Suprapubic skin (tissue), 4 donors: ENCODE measurements around the gene NOS1AP. TPM values are rescaled to one million over a fixed set of nuclear protein-coding genes. Genes with fewer than 3 reads are reported as not detected.

Source experiments
- DNase-seq, 2 donors: peaks; one replicate each; pipeline ENCODE4 v3.0.0-alpha.2; 2019; ENCODE audit warnings: low spot score in 2 of 2
- H3K27ac ChIP-seq: fragments of 200-600 bp; sonication (generic); one replicate; pipeline ENCODE4 v1.5.1; 2019
- H3K27me3 ChIP-seq: fragments of 200-600 bp; sonication (generic); one replicate; pipeline ENCODE4 v1.5.1; 2019
- H3K36me3 ChIP-seq: fragments of 200-600 bp; sonication (generic); one replicate; pipeline ENCODE4 v1.5.1; 2019
- H3K4me1 ChIP-seq: fragments of 200-600 bp; sonication (generic); one replicate; pipeline ENCODE4 v1.5.1; 2019
- H3K4me3 ChIP-seq: fragments of 200-600 bp; sonication (generic); one replicate; pipeline ENCODE4 v1.5.1; 2019; ENCODE audit warnings: mild to moderate bottlenecking
- H3K9me3 ChIP-seq: fragments of 200-600 bp; sonication (generic); one replicate; pipeline ENCODE4 v1.5.1; 2019
- EP300 ChIP-seq: sonication (generic); formaldehyde crosslinking; IDR thresholded peaks from one replicate; pipeline ENCODE4 v1.6.1; 2017; ENCODE audit warnings: antibody characterized with exemption
- POLR2A ChIP-seq, 2 donors: fragments of 450-650 bp; IDR thresholded peaks; one replicate each; pipeline ENCODE4 v1.6.1; 2017; ENCODE audit warnings: antibody characterized with exemption in 2 of 2, mild to moderate bottlenecking in 2 of 2, moderate library complexity in 2 of 2
- POLR2AphosphoS5 ChIP-seq, 3 donors: sonication (generic); formaldehyde crosslinking; IDR thresholded peaks; one replicate each; pipeline ENCODE4 v1.6.1; 2017; ENCODE audit warnings: antibody characterized with exemption in 3 of 3
- WGBS: methylation state at CpG from one replicate; pipeline ENCODE4 v1.1.5; 2018; 5-methylcytosine and 5-hydroxymethylcytosine counted together
- total RNA-seq, 4 donors: library from RNA; depleted of rRNA; stranded (reverse); fragments of >200 nt; gene quantifications; one replicate each; pipeline ENCODE4 v1.1.0, GENCODE V29; 2016
- TF ChIP-seq, protein P1 (sequence below), 2 donors: fragments of 200-600 bp in 1 of 2; fragments of 450-650 bp in 1 of 2; sonication (generic) in 1 of 2; IDR thresholded peaks; one replicate each; pipeline ENCODE4 v1.5.1; 2016 to 2019; ENCODE audit warnings: antibody characterized with exemption in 2 of 2, mild to moderate bottlenecking in 1 of 2, moderate library complexity in 1 of 2

The NOS1AP gene
- total RNA-seq, 4 donors from 2014 or later = 1.9 to 9.5 (median 3.3) TPM

DNA sequence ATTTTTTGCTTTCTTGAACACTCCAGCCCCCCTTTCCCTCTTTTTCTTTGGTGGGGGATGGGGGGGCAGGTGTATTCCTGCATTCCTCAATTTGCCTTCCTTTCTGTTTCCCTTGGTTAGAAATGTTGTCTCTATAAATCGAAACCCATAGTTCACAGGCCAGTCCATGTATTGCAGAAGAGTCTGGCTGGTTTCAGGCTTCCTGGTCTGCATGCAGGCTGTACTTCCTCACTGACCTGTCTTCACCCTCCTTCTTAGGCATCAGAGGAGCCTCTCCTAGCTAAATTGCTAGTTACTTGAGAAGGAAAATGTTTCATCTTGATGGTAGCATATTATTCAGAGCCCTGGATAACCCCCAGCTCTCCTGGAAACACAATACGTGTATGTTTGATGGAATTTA, 167.1 kb downstream of the NOS1AP start:
- H3K27ac ChIP-seq = no peak overlapping the region

GRCh38 chr1:162240577-162240976, 171.1 kb downstream of the NOS1AP start:
- Histone ChIP-seq H3K4me3 (no peak overlapping the region), H3K27ac (no peak overlapping the region), H3K36me3 (no peaks in the 10 kb centered on the region), H3K27me3 (no peaks in the 10 kb centered on the region), H3K4me1 (peaks cover 6% of the 10 kb centered on the region), H3K9me3 (no peaks in the 10 kb centered on the region)
- WGBS = 55% methylated on average over 4 of the region's 4 CpGs
- no peak for DNase-seq
- TF ChIP-seq EP300 = no peak
- TF ChIP-seq, protein P1, sequence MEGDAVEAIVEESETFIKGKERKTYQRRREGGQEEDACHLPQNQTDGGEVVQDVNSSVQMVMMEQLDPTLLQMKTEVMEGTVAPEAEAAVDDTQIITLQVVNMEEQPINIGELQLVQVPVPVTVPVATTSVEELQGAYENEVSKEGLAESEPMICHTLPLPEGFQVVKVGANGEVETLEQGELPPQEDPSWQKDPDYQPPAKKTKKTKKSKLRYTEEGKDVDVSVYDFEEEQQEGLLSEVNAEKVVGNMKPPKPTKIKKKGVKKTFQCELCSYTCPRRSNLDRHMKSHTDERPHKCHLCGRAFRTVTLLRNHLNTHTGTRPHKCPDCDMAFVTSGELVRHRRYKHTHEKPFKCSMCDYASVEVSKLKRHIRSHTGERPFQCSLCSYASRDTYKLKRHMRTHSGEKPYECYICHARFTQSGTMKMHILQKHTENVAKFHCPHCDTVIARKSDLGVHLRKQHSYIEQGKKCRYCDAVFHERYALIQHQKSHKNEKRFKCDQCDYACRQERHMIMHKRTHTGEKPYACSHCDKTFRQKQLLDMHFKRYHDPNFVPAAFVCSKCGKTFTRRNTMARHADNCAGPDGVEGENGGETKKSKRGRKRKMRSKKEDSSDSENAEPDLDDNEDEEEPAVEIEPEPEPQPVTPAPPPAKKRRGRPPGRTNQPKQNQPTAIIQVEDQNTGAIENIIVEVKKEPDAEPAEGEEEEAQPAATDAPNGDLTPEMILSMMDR (IDR thresholded peaks at IDR 0.05) = no peak

More for the DNA sequence above, 167.1 kb downstream of the NOS1AP start:
- Histone ChIP-seq H3K4me3 (no peak overlapping the region), H3K36me3 (no peaks in the 10 kb centered on the region), H3K27me3 (no peaks in the 10 kb centered on the region), H3K4me1 (peaks cover 6% of the 10 kb centered on the region), H3K9me3 (no peaks in the 10 kb centered on the region)
- TF ChIP-seq POLR2AphosphoS5 (IDR thresholded peaks at IDR 0.05) (no peak), POLR2A (IDR thresholded peaks at IDR 0.05) (no peak), EP300 (no peak)
- TF ChIP-seq, protein P1 (IDR thresholded peaks at IDR 0.05) = no peak
- no peak for DNase-seq
- WGBS = 86% methylated on average over 2 of the region's 2 CpGs

DNA sequence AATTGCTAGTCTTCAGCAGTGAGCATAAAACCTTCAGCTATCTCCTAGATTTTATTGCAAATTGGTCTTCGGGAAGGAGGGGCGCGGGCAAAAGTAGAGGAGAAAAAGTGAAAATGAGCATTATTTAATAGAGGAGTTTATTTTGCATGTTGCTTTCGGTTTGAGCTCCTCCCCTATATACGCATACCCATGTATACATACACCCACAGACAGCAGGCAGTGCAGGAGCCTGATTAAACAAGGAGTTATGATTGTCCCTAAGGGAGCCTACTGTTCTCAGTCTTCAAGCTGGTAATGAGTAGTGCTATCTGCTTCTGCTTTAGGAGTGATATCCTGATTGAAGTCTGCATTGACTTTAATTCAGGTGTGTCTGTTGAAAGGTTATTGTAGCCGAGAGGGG, 173.3 kb downstream of the NOS1AP start:
- Histone ChIP-seq H3K27me3 (no peaks in the 10 kb centered on the region), H3K4me3 (no peak overlapping the region), H3K9me3 (no peaks in the 10 kb centered on the region), H3K4me1 (peaks cover 6% of the 10 kb centered on the region), H3K27ac (no peak overlapping the region), H3K36me3 (no peaks in the 10 kb centered on the region)
- whole genome bisulfite sequencing = 91% methylated on average over 6 of the region's 6 CpGs
- no peak for DNase-seq
- TF ChIP-seq, protein P1 (IDR thresholded peaks at IDR 0.05) = no peak
- no peak for TF ChIP-seq EP300
- no peak for TF ChIP-seq POLR2AphosphoS5 (IDR thresholded peaks at IDR 0.05)
- no peak for TF ChIP-seq POLR2A (IDR thresholded peaks at IDR 0.05)

DNA sequence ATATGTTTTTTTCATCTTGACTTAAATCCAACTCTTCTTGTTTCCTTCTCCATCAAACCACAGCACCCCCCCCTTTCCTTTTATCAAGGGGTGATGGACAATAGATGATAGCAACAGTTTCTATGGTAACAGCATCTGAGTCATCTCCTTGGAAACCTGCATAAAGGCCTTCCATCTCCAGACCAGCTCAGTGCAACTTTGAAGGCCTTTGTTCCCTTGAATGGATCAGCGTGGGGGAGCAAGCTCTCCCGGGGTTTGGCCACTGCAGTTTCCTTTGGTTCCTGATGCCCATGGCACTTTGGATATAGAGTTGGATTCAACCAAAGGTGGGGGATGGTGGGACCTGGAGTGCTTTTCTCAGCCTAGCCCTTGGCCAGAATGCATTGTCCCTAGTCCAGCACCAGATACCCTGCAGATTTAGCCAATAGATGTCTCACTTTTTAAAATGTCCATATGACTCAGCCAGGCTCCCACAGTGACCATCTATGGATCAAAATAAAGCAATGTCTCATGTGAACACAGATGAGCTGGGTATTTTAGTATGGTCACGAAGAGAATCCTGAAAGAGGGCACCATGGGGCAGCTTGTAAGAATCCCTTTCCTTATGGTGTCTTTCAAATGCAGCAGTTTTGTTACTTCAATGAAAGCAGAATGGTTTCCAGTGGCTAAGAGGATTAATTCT, 179.5 kb downstream of the NOS1AP start:
- Histone ChIP-seq H3K36me3 (no peaks in the 10 kb centered on the region), H3K27me3 (no peaks in the 10 kb centered on the region), H3K4me1 (no peaks in the 10 kb centered on the region), H3K9me3 (no peaks in the 10 kb centered on the region), H3K4me3 (no peak overlapping the region), H3K27ac (no peak overlapping the region)
- no peak for DNase-seq
- no peak for TF ChIP-seq POLR2AphosphoS5 (IDR thresholded peaks at IDR 0.05)
- TF ChIP-seq, protein P1 (IDR thresholded peaks at IDR 0.05) = no peak
- TF ChIP-seq EP300 = no peak
- no peak for TF ChIP-seq POLR2A (IDR thresholded peaks at IDR 0.05)
- 91% methylated on average over 3 of the region's 3 CpGs for WGBS

GRCh38 chr1:162250004-162250730, 180.7 kb downstream of the NOS1AP start:
- H3K27ac ChIP-seq = no peak overlapping the region
- H3K4me3 ChIP-seq = no peak overlapping the region
- DNase-seq = no peak
- no peaks in the 10 kb centered on the region for H3K27me3 ChIP-seq
- H3K9me3 ChIP-seq = no peaks in the 10 kb centered on the region
- no peaks in the 10 kb centered on the region for H3K36me3 ChIP-seq
- 93% methylated on average over 2 of the region's 2 CpGs for WGBS
- TF ChIP-seq, protein P1 (IDR thresholded peaks at IDR 0.05) = no peak
- TF ChIP-seq POLR2AphosphoS5 (IDR thresholded peaks at IDR 0.05) (no peak), EP300 (no peak), POLR2A (IDR thresholded peaks at IDR 0.05) (no peak)
- H3K4me1 ChIP-seq = no peaks in the 10 kb centered on the region
